ENCODE data around the gene GGNBP2. TPM values are rescaled to one million over a fixed set of nuclear protein-coding genes. Genes with fewer than 3 reads are reported as not detected.

Gene GGNBP2
- total and polyA plus RNA-seq, 2 of the 8 experiments (the other 6 are each of a cell fraction or from before 2014, with no cell fraction given): 29.2 to 35.8 TPM

DNA sequence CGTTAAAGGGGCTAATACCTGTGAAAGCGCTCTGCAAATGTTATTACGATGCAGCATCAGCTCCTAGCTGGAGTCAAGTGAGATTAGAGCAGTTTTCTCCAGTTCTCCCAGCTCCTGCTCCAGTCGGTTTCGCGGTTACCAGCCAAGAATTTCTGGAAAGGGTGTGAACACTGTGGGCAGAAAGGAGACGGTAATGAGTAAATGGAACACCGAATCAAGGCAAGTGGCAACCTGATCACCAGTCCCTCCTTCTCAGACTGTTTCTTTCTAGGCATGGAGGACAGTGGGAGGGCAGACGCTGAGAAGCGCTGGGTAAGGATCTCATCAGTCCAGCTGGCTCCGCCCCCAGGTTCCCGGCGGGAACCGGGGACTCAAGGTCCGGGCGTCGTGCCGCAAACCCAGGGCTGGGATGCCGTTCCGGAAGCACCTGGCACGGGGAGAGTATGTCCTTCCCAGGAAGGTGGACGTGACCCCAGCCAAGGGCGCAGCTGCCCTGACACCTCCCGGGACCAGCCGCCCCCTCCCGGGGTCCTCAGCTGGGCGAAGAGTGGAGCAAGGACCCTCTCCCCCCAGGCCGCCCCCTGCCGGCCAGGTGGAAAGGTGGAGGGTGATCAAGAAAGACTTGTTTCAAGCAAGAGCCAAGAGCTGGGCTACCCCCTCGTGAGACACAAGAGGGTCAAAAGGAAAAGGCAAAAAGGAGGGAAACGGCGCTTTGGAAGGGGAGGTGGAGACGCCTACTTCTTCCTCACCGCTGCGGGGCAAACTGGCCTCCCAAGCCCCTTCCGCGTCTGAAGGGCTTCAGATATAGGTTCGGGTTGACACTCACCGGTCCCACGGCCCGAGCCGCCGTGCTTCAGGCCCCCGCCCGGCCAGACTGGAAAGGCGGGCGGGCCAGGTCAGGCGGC, 10.5 kb upstream of the GGNBP2 start (continued):
- TF ChIP-seq TAF7 (optimal IDR thresholded peaks at IDR 0.05; ENCODE audit: borderline replicate concordance, low read depth, low read length) (peak; percentile 40), RNF2 (IDR thresholded peaks at IDR 0.05; ENCODE audit: borderline replicate concordance, low read depth, low read length, missing control alignments, poor library complexity, severe bottlenecking) (no peak), POLR2A (IDR thresholded peaks at IDR 0.05; ENCODE audit: control extremely low read depth in 1 of 2, low read depth in 2 of 2, low read length in 2 of 2) (peak in 1 of 2 experiments; percentile 67; a peak in 2 of 3 replicates), KDM1A (IDR thresholded peaks at IDR 0.05; ENCODE audit: borderline replicate concordance, low read length) (peak; percentile 52; the same call in 1 of the 2 replicates), TBP (IDR thresholded peaks at IDR 0.05; ENCODE audit: low read depth, low read length) (peak; percentile 48), GTF2F1 (IDR thresholded peaks at IDR 0.05; ENCODE audit: borderline replicate concordance, low read depth, low read length) (no peak), CHD7 (IDR thresholded peaks at IDR 0.05; ENCODE audit: insufficient replicate concordance, low read length) (no peak), TCF12 (IDR thresholded peaks at IDR 0.05; ENCODE audit: low read depth, low read length) (no peak), ASH2L (IDR thresholded peaks at IDR 0.05; ENCODE audit: low read length) (no peak), KDM5A (IDR thresholded peaks at IDR 0.05; ENCODE audit: low read length) (no peak)
